ENCODE results near the gene PRDM11. TPM values are rescaled to one million over a fixed set of nuclear protein-coding genes. Genes with fewer than 3 reads are reported as not detected.

PRDM11 gene
- total RNA-seq, 2 experiments from 2014 or later: 2.5 to 3.4 TPM

- POLR2A ChIA-PET: no interaction called here
- H3K4me3 Mint-ChIP-seq: no peak overlapping the region
- CTCF ChIA-PET: no interaction called here
- H3K27ac Mint-ChIP-seq: no peak overlapping the region
- H3K27me3 Mint-ChIP-seq: no peaks in the 10 kb centered on the region
- Histone ChIP-seq H3K27ac (ENCODE audit: low read depth in 1 of 2, low read length in 2 of 2) (no peak overlapping the region), H3K4me3 (ENCODE audit: low read length) (no peak overlapping the region), H3K36me3 (ENCODE audit: insufficient read depth, low read length) (peaks cover 10% of the 10 kb centered on the region), H3K9me3 (ENCODE audit: control insufficient read depth in 1 of 2, insufficient read depth in 1 of 2, low read length in 2 of 2) (no peaks in the 10 kb centered on the region), H3K4me1 (ENCODE audit: insufficient read depth, low read length) (no peaks in the 10 kb centered on the region), H3K27me3 (ENCODE audit: control insufficient read depth in 1 of 2, insufficient read depth in 2 of 2, low read length in 2 of 2) (no peaks in the 10 kb centered on the region)
- DNase-seq: no peak
- H3K36me3 Mint-ChIP-seq (ENCODE audit: low read depth): peaks cover 26% of the 10 kb centered on the region
- ATAC-seq (ENCODE audit: poor library complexity): no peak
- intact Hi-C loops (cut with DNase I, micrococcal nuclease): no loop called here
- no peaks in the 10 kb centered on the region for H3K4me1 Mint-ChIP-seq (ENCODE audit: low read depth)
- no peak for TF ChIP-seq CTCF (IDR thresholded peaks at IDR 0.05)
- H3K9me3 Mint-ChIP-seq: no peaks in the 10 kb centered on the region
Measured at GRCh38 chr11:45225961-45226871, 79.8 kb downstream of the PRDM11 start.

GRCh38 chr11:45226901-45227300 lies 80.5 kb downstream of the PRDM11 start:
- intact Hi-C loops (cut with DNase I, micrococcal nuclease): no loop called here
- H3K4me3 Mint-ChIP-seq: no peak overlapping the region
- H3K36me3 ChIP-seq (ENCODE audit: insufficient read depth, low read length): peaks cover 10% of the 10 kb centered on the region
- H3K4me1 Mint-ChIP-seq (ENCODE audit: low read depth): no peaks in the 10 kb centered on the region
- no peak overlapping the region for H3K27ac Mint-ChIP-seq
- ATAC-seq (ENCODE audit: poor library complexity) (no peak), DNase-seq (no peak)
- no peak for TF ChIP-seq CTCF (IDR thresholded peaks at IDR 0.05)
- H3K9me3 Mint-ChIP-seq: no peaks in the 10 kb centered on the region
- ChIA-PET POLR2A (no interaction called here), CTCF (no interaction called here)
- no peaks in the 10 kb centered on the region for H3K27me3 ChIP-seq (ENCODE audit: control insufficient read depth in 1 of 2, insufficient read depth in 2 of 2, low read length in 2 of 2)
- H3K36me3 Mint-ChIP-seq (ENCODE audit: low read depth): peaks cover 19% of the 10 kb centered on the region
- H3K4me1 ChIP-seq (ENCODE audit: insufficient read depth, low read length): no peaks in the 10 kb centered on the region
- no peak overlapping the region for H3K4me3 ChIP-seq (ENCODE audit: low read length)
- H3K9me3 ChIP-seq (ENCODE audit: control insufficient read depth in 1 of 2, insufficient read depth in 1 of 2, low read length in 2 of 2): no peaks in the 10 kb centered on the region
- H3K27ac ChIP-seq (ENCODE audit: low read depth in 1 of 2, low read length in 2 of 2): no peak overlapping the region
- no peaks in the 10 kb centered on the region for H3K27me3 Mint-ChIP-seq

GRCh38 chr11:45227836-45228235 lies 81.4 kb downstream of the PRDM11 start:
- H3K27ac Mint-ChIP-seq: no peak overlapping the region
- ChIA-PET CTCF (no interaction called here), POLR2A (no interaction called here)
- Histone ChIP-seq H3K27me3 (ENCODE audit: control insufficient read depth in 1 of 2, insufficient read depth in 2 of 2, low read length in 2 of 2) (no peaks in the 10 kb centered on the region), H3K36me3 (ENCODE audit: insufficient read depth, low read length) (peaks cover 10% of the 10 kb centered on the region), H3K4me3 (ENCODE audit: low read length) (no peak overlapping the region), H3K4me1 (ENCODE audit: insufficient read depth, low read length) (no peaks in the 10 kb centered on the region), H3K9me3 (ENCODE audit: control insufficient read depth in 1 of 2, insufficient read depth in 1 of 2, low read length in 2 of 2) (no peaks in the 10 kb centered on the region), H3K27ac (ENCODE audit: low read depth in 1 of 2, low read length in 2 of 2) (no peak overlapping the region)
- no peaks in the 10 kb centered on the region for H3K4me1 Mint-ChIP-seq (ENCODE audit: low read depth)
- no peak overlapping the region for H3K4me3 Mint-ChIP-seq
- intact Hi-C loops (cut with DNase I, micrococcal nuclease): no loop called here
- no peak for DNase-seq
- H3K27me3 Mint-ChIP-seq: no peaks in the 10 kb centered on the region
- no peak for ATAC-seq (ENCODE audit: poor library complexity)
- no peaks in the 10 kb centered on the region for H3K9me3 Mint-ChIP-seq
- TF ChIP-seq CTCF (IDR thresholded peaks at IDR 0.05): no peak
- H3K36me3 Mint-ChIP-seq (ENCODE audit: low read depth): peaks cover 17% of the 10 kb centered on the region
